Endometrial microvascular endothelial cells (primary cell): ENCODE measurements around the gene PCNX1. TPM values are rescaled to one million over a fixed set of nuclear protein-coding genes. Genes with fewer than 3 reads are reported as not detected.

Source experiments
- in situ Hi-C: cut with HindIII; loops from 2 replicates; pipeline ENCODE4 v1.10.0; 2017; ENCODE audit warnings: low sequenced_read_pairs, low pct_unique_long_range_greater_than_20kb; ENCODE audit errors: inconsistent ontology term
- total RNA-seq: library from RNA; depleted of rRNA; stranded (reverse); fragments of >200 nt; gene quantifications from one replicate; pipeline ENCODE4 v1.2.3, GENCODE V29; 2015; ENCODE audit errors: inconsistent ontology term

The PCNX1 gene
- total RNA-seq, 1 donor from 2014 or later = 19.1 TPM

GRCh38 chr14:70943838-70944237 lies 36.6 kb downstream of the PCNX1 start:
- in situ Hi-C loops = no loop called here

- in situ Hi-C loops = no loop called here
These were observed 40.5 kb downstream of the PCNX1 start for GRCh38 chr14:70947739-70948138.

- in situ Hi-C loops = no loop called here
These were observed 45.2 kb downstream of the PCNX1 start for GRCh38 chr14:70952485-70952884.

GRCh38 chr14:70954068-70954467 lies 46.8 kb downstream of the PCNX1 start:
- in situ Hi-C loops = no loop called here

- in situ Hi-C loops = no loop called here
These were observed 48.6 kb downstream of the PCNX1 start for GRCh38 chr14:70955543-70956480.

- in situ Hi-C loops = no loop called here
These were observed 49.3 kb downstream of the PCNX1 start for GRCh38 chr14:70956511-70956910.

GRCh38 chr14:70957710-70958109 lies 50.5 kb downstream of the PCNX1 start:
- in situ Hi-C loops = no loop called here

GRCh38 chr14:70962935-70963334 lies 55.7 kb downstream of the PCNX1 start:
- in situ Hi-C loops = no loop called here

GRCh38 chr14:70964492-70964891 lies 57.2 kb downstream of the PCNX1 start:
- in situ Hi-C loops = no loop called here

- in situ Hi-C loops = no loop called here
These were observed 64.3 kb downstream of the PCNX1 start for GRCh38 chr14:70971560-70971959.

GRCh38 chr14:70972107-70972976 lies 65.1 kb downstream of the PCNX1 start:
- in situ Hi-C loops = no loop called here

- in situ Hi-C loops = no loop called here
These were observed 69.3 kb downstream of the PCNX1 start for GRCh38 chr14:70976591-70976990.

GRCh38 chr14:70981000-70981952 lies 74.0 kb downstream of the PCNX1 start:
- in situ Hi-C loops = no loop called here

- in situ Hi-C loops = no loop called here
These were observed 74.9 kb downstream of the PCNX1 start for GRCh38 chr14:70982200-70982599.

- in situ Hi-C loops = no loop called here
These were observed 79.8 kb downstream of the PCNX1 start for GRCh38 chr14:70987041-70987440.

GRCh38 chr14:70988452-70988851 lies 81.2 kb downstream of the PCNX1 start:
- in situ Hi-C loops = no loop called here

GRCh38 chr14:70993931-70994330 lies 86.7 kb downstream of the PCNX1 start:
- in situ Hi-C loops = no loop called here

- in situ Hi-C loops = no loop called here
These were observed 88.0 kb downstream of the PCNX1 start for GRCh38 chr14:70995211-70995610.

GRCh38 chr14:70995671-70996070 lies 88.4 kb downstream of the PCNX1 start:
- in situ Hi-C loops = no loop called here
